ENCODE data around the gene TNIK.

DNA sequence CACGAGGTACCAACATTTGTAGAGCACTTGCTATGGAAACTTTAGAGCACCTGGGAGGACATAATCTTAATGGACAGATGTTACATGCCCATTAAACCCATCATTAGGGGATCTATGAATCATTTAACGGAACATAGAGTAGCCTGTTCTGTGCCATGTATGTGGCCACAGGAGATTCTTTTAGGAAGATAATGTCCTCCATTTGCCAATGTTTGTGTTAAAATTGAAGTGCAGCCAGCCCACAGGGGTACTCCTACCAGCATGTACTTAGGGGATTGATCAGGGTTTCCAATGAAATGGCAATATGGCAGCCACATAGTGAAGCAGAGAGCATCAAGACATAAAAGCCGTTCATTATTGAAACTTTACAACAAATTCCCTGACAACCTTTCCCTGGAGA is 70.7 kb downstream of the TNIK start:
- TF ChIP-seq, protein P1, sequence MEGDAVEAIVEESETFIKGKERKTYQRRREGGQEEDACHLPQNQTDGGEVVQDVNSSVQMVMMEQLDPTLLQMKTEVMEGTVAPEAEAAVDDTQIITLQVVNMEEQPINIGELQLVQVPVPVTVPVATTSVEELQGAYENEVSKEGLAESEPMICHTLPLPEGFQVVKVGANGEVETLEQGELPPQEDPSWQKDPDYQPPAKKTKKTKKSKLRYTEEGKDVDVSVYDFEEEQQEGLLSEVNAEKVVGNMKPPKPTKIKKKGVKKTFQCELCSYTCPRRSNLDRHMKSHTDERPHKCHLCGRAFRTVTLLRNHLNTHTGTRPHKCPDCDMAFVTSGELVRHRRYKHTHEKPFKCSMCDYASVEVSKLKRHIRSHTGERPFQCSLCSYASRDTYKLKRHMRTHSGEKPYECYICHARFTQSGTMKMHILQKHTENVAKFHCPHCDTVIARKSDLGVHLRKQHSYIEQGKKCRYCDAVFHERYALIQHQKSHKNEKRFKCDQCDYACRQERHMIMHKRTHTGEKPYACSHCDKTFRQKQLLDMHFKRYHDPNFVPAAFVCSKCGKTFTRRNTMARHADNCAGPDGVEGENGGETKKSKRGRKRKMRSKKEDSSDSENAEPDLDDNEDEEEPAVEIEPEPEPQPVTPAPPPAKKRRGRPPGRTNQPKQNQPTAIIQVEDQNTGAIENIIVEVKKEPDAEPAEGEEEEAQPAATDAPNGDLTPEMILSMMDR (IDR thresholded peaks at IDR 0.05): no peak
- no peak for TF ChIP-seq POLR2A (IDR thresholded peaks at IDR 0.05)

Measured in gastroesophageal sphincter (tissue), 3 donors.